GM10266 (cell line): ENCODE data around the gene NDUFB5.

Experiments used
- DNase-seq: peaks from one replicate; pipeline ENCODE4 v3.0.0; 2012; ENCODE audit errors: extremely low spot score
- TF ChIP-seq, protein P1 (sequence below): IDR thresholded peaks from 2 replicates; pipeline ENCODE4 v1.5.1; 2012; ENCODE audit warnings: mild to moderate bottlenecking, low read depth; ENCODE audit not compliant: control insufficient read depth, insufficient read depth; ENCODE audit errors: missing control alignments

Gene NDUFB5

DNA sequence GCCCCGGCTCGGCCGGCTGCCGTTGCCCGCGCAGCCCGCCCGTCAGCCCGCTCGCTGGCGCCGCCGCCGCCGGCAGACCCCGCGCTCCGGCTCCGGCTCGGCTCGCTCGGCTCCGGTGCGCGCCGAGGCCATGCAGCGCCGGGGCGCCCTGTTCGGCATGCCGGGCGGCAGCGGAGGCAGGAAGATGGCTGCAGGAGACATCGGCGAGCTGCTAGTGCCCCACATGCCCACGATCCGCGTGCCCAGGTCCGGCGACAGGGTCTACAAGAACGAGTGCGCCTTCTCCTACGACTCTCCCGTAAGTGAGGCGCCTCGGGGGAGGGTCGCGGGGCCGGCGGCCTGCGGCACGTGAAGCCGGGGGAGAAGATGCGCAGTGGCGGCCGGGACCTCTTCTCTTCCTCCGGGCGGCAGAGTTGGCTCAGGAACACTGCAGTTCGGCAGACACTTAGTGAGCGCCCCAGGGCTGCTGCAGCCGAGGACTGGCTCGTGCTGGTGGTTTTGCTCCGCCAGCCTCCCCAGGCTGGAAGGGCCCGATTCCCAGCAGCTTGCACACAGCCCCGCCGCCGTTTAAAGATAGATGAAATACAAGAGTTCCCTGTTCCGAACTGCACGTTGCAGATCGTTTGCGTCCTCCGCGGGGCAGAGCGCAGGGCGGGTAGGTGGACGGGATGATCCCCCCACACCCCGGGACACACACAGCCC is 48.7 kb downstream of the NDUFB5 start:
- TF ChIP-seq, protein P1, sequence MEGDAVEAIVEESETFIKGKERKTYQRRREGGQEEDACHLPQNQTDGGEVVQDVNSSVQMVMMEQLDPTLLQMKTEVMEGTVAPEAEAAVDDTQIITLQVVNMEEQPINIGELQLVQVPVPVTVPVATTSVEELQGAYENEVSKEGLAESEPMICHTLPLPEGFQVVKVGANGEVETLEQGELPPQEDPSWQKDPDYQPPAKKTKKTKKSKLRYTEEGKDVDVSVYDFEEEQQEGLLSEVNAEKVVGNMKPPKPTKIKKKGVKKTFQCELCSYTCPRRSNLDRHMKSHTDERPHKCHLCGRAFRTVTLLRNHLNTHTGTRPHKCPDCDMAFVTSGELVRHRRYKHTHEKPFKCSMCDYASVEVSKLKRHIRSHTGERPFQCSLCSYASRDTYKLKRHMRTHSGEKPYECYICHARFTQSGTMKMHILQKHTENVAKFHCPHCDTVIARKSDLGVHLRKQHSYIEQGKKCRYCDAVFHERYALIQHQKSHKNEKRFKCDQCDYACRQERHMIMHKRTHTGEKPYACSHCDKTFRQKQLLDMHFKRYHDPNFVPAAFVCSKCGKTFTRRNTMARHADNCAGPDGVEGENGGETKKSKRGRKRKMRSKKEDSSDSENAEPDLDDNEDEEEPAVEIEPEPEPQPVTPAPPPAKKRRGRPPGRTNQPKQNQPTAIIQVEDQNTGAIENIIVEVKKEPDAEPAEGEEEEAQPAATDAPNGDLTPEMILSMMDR = peak; percentile 42
- DNase-seq = peak; percentile 77

DNA sequence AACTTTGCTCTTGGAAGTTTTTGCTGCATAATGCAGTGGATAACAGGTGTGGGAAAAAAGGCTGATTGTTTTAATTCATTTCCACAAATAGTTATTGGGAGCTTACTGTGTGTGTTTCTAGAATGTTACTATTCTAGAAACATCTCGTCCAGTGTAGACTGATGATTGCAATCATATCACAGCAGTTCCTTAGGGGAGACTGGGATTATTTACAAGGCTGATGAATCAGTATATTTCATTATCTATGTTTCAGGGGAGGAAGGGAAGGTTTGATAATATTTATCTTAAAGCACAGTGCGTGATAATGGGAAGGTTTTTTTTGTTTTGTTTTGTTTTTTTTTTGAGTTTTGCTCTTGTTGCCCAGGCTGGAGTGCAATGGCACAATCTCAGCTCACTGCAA is 50.6 kb downstream of the NDUFB5 start:
- DNase-seq = no peak
- TF ChIP-seq, protein P1 = no peak

DNA sequence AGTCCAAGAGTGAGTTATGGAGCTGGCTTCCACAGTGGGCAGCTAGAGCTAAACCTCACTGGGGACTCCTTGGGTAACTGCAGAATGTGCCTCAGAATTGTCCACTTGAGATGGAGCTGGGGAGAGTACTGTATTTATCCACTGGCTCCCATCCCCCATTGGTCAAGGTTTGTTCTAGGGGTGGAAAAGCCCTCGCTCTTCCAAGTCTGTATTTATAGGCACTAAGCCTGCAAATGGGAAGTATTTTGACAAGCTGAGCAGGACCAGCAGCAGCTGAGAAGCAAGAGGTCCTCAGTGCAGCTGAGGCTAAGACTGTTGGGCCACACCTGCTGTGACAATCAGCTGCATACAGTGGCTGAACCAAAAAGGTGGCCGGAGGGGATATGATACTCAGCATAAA is 54.0 kb downstream of the NDUFB5 start:
- DNase-seq = no peak
- TF ChIP-seq, protein P1 = no peak

DNA sequence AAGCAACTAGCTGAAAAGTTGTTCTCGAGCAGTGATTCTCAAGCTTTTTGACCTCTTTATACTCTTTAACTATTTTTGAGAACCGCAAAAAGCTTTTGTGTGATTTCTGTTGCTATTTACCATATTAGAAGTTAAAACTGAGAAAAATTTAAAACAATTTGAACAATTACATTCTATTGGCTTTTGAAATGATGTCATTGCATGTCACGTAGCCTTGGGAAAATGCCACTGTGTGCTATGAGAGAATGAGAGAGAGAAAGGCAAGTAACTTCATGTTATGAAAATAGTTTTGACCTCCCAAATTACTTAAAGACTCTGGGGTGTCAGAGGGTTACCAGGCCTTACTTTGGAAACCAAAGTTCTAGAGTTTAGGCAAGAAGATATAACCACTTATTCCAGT is 56.3 kb downstream of the NDUFB5 start:
- TF ChIP-seq, protein P1 = no peak
- no peak for DNase-seq

DNA sequence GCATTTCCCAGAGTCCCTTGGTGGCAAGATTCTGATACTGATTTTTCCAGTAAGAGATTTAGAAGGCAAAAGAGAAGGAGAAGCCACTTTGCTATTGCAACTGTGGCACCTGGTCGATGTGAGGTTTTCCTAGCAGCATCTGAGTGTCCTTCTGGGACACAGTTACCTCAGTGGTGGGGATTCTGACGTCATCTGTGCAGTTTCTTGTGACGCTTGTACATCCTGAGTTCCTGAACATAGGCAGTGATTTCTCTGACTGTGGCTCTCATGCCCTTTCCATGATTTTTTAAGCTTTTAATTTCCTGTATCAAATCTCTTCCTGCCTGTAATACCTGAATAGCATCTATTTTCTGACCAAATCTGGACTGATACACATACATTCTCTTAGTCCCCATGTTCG is 57.2 kb downstream of the NDUFB5 start:
- TF ChIP-seq, protein P1 = no peak
- no peak for DNase-seq

DNA sequence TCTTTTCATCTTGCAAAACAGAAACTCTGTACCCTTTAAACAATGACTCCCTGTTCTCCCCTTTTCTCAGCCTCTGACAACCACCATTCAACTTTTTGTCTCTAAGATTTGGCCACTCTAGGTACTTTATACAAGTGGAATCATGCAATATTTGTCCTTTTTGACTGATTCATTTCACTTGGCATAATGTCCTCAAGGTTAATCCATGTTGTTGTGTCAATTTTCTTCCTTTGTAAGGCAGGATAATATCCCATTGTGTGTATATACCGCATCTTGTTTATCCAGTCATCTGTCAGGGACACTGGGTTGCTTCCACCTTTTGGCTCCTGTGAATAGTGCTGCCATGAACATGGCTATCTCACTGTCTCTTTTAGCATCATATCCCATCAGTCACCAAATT is 58.5 kb downstream of the NDUFB5 start:
- no peak for DNase-seq
- TF ChIP-seq, protein P1 = no peak

DNA sequence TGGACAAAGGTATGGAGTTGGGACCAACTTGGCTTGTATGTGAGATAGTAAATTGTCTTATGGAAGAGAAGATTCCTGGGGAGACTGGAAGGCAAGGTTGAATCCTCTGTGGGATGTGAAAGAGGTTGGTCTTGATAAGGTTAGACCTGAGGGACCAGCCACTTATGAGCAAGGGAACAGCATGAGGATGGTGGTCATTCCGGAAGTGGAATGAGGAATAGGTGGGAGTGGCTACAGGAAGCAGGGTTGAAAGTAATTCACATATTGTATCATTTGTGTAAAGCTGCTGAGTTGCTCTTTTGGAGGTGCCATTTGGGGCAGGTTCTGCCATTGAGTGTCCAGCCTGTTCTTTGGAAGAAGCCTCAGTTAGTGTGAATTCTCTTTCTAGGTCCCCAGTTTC is 61.4 kb downstream of the NDUFB5 start:
- TF ChIP-seq, protein P1 = no peak

More for the DNA sequence above, 61.4 kb downstream of the NDUFB5 start:
- DNase-seq = no peak
